Measurements from ENCODE around the gene TRERF1.

TRERF1 gene

DNA sequence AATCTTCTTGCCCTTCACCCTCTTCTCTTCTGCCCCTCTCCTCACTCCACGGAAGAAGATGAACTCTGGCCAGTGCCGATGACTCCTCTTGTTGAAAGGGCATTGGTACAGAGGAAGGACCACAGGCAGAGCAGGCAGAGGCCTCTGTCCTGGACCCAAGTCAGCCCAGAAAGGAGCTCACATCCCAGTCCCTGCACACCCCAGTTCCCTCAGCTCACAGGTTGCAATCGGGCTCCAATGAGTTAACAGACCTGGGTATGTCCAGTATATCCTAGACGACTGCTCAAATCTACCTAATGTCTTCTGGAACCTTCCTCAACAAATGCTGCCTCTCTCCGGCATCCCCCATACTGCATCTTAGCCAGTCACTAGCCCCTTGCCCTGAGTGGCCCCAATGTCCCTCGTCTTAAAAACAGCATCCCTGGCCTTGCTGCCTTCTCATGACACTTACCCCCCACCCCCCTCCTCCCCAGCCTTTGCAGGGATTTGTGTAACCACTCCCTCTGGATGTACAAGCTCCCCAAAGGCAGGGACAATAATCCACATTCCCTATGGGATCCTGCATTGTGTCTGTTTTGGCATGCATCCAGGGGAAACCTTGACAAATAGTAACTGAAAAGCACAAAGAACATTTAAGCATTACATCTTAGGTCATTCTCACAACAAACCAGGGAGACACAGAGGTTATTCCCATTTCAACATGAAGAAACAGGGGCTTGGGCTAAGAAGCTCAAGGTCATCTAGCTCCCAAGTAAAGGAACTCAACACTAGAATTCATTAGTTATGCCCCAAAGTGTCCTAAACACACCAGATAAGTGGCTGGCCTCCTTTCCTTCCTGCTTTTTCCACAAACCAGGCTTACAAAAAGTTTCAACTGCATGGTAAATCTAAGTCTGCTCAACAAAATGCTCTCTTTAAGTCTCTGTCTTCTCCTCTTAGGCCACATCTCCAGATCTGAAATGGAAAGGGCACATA, 45.1 kb downstream of the TRERF1 start:
- Mint-ChIP-seq H3K4me1 (peaks cover 23% of the 10 kb centered on the region), H3K9me3 (no peaks in the 10 kb centered on the region), H3K27ac (peak overlapping the region in 1 of 3 experiments; percentile 32), H3K36me3 (ENCODE audit: low read depth) (no peaks in the 10 kb centered on the region), H3K27me3 (ENCODE audit: low read depth) (no peaks in the 10 kb centered on the region), H3K4me3 (no peak overlapping the region)
- no peak for TF ChIP-seq CTCF (IDR thresholded peaks at IDR 0.05; ENCODE audit: unreplicated experiment in 3 of 3)

DNA sequence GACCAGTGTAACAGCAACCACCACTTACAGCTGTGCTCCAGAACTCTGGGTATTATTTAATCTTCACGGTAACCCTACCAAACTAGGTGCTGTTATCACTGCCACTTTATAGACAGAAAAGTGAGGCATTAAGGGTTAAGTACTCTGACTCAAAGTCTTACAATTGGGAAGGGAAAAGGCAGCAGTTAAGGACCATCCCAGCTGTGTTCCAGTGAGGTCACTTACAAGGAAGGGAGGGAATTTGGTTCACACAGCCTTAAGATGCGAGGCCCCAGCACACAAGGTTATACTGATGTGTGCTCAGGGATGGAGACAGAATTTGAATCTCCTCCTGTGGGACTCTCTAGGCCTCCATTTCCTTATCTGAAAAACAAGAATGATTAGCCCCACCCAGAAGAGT, 46.7 kb downstream of the TRERF1 start:
- Mint-ChIP-seq H3K9me3 (no peaks in the 10 kb centered on the region), H3K27ac (peak overlapping the region in 1 of 3 experiments; percentile 62), H3K4me1 (peaks cover 27% of the 10 kb centered on the region), H3K36me3 (ENCODE audit: low read depth) (no peaks in the 10 kb centered on the region), H3K4me3 (no peak overlapping the region), H3K27me3 (ENCODE audit: low read depth) (no peaks in the 10 kb centered on the region)
- TF ChIP-seq CTCF (IDR thresholded peaks at IDR 0.05; ENCODE audit: unreplicated experiment in 3 of 3) = no peak

- no peak for TF ChIP-seq CTCF (IDR thresholded peaks at IDR 0.05; ENCODE audit: unreplicated experiment in 3 of 3)
- peaks cover 33% of the 10 kb centered on the region for H3K4me1 Mint-ChIP-seq
- H3K27me3 Mint-ChIP-seq (ENCODE audit: low read depth) = no peaks in the 10 kb centered on the region
- H3K4me3 Mint-ChIP-seq = no peak overlapping the region
- peak overlapping the region; percentile 26 to 84 (median 62) for H3K27ac Mint-ChIP-seq
- H3K9me3 Mint-ChIP-seq = no peaks in the 10 kb centered on the region
- no peaks in the 10 kb centered on the region for H3K36me3 Mint-ChIP-seq (ENCODE audit: low read depth)
These were observed 47.2 kb downstream of the TRERF1 start for GRCh38 chr6:42404484-42404883.

DNA sequence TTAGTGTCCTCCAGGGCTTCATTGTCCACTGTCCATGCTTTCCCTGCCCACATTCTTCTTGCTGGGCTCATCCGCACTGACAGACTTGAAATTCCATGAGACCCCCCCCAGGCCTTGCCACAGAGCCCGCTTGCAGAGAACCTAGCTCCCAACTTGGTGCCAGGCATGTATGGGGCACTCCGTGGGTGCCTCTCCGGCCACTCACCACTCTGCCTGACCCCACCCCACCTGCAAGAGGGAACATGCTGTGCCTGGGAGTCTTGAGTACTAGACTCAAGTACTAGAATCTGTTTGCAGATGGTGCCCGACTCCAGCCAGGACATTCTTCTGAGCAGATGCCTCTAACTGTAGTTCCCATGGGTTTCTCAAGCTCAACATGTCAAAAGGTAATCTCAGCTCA, 47.9 kb downstream of the TRERF1 start:
- no peaks in the 10 kb centered on the region for H3K36me3 Mint-ChIP-seq (ENCODE audit: low read depth)
- no peak overlapping the region for H3K4me3 Mint-ChIP-seq
- no peak for TF ChIP-seq CTCF (IDR thresholded peaks at IDR 0.05; ENCODE audit: unreplicated experiment in 3 of 3)
- no peaks in the 10 kb centered on the region for H3K27me3 Mint-ChIP-seq (ENCODE audit: low read depth)
- peaks cover 36% of the 10 kb centered on the region for H3K4me1 Mint-ChIP-seq
- H3K27ac Mint-ChIP-seq = peak overlapping the region in 2 of 3 experiments; percentile 62 to 84
- no peaks in the 10 kb centered on the region for H3K9me3 Mint-ChIP-seq

- H3K36me3 Mint-ChIP-seq (ENCODE audit: low read depth) = no peaks in the 10 kb centered on the region
- no peak for TF ChIP-seq CTCF (IDR thresholded peaks at IDR 0.05; ENCODE audit: unreplicated experiment in 3 of 3)
- H3K27ac Mint-ChIP-seq = peak overlapping the region in 1 of 3 experiments; percentile 62
- peaks cover 40% of the 10 kb centered on the region for H3K4me1 Mint-ChIP-seq
- H3K27me3 Mint-ChIP-seq (ENCODE audit: low read depth) = no peaks in the 10 kb centered on the region
- no peaks in the 10 kb centered on the region for H3K9me3 Mint-ChIP-seq
- H3K4me3 Mint-ChIP-seq = no peak overlapping the region
These were observed 48.3 kb downstream of the TRERF1 start for GRCh38 chr6:42403421-42403820.

Data from nephron (organoid).